ENCODE data around the gene EIF4E3. TPM values are rescaled to one million over a fixed set of nuclear protein-coding genes. Genes with fewer than 3 reads are reported as not detected.

EIF4E3 gene
- polyA plus RNA-seq, 1 of the 3 experiments (the other 2 are of a cell fraction): 0.67 TPM

DNA sequence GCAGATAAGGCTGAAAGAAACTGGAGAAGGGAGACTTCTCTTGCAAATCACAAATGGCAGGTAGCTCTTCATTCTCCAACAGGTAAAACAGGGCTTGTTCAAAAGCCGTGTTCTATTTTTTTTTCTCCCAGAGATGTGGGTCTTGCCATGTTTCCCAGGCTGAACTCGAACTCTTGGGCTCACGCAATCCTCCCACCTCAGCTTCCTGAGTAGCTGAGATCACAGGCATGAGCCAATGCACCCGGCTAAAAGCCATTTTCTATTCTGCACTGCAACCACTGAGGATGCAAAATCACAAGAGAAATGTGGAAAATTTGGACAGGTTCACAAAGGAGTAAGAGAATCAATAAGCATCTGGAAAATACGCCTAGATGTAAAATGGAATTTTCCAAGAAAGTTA lies 19.5 kb downstream of the EIF4E3 start:
- Histone ChIP-seq H3K9ac (no peak overlapping the region), H3K79me2 (ENCODE audit: insufficient read depth) (no peaks in the 10 kb centered on the region), H3K4me1 (ENCODE audit: control insufficient read depth in 1 of 2, insufficient read depth in 2 of 2, low read depth in 1 of 2, low read length in 1 of 2) (no peaks in the 10 kb centered on the region), H3K36me3 (replicated peaks in 1 of 2; ENCODE audit: control insufficient read depth in 1 of 2, insufficient read depth in 2 of 2, low read length in 1 of 2) (no peaks in the 10 kb centered on the region), H2AFZ (ENCODE audit: low read depth) (no peak overlapping the region), H4K20me1 (ENCODE audit: insufficient read depth) (no peaks in the 10 kb centered on the region), H3K27me3 (ENCODE audit: insufficient read depth) (no peaks in the 10 kb centered on the region), H3K4me3 (ENCODE audit: low read depth in 2 of 2, low read length in 1 of 2) (no peak overlapping the region), H3K4me2 (no peak overlapping the region), H3K9me2 (no peaks in the 10 kb centered on the region), H3K27ac (ENCODE audit: low read depth in 2 of 2, low read length in 1 of 2) (no peak overlapping the region), H3K9me3 (no peaks in the 10 kb centered on the region), H3F3A (replicated peaks; ENCODE audit: insufficient read depth) (no peaks in the 10 kb centered on the region)
- WGBS (ENCODE audit: low lambda C conversion rate): 75% methylated on average over 5 of the region's 5 CpGs
- ChIA-PET CTCF (interaction anchor here (0.6 kb wide), 1 partner anchor 153 kb away, joined by 4 read pairs; no protein-coding TSS in a partner anchor), POLR2A (no interaction called here)
- no peak for DNase-seq
- TF ChIP-seq JUND (IDR thresholded peaks at IDR 0.05) (no peak), EP300 (IDR thresholded peaks at IDR 0.05; ENCODE audit: borderline replicate concordance in 1 of 2, low read depth in 1 of 2, low read length in 1 of 2) (no peak), CHD2 (IDR thresholded peaks at IDR 0.05; ENCODE audit: low read length, partially characterized antibody) (no peak), SIN3A (IDR thresholded peaks at IDR 0.05; ENCODE audit: borderline replicate concordance, low read depth, low read length) (no peak)
- TF ChIP-seq, protein P1, sequence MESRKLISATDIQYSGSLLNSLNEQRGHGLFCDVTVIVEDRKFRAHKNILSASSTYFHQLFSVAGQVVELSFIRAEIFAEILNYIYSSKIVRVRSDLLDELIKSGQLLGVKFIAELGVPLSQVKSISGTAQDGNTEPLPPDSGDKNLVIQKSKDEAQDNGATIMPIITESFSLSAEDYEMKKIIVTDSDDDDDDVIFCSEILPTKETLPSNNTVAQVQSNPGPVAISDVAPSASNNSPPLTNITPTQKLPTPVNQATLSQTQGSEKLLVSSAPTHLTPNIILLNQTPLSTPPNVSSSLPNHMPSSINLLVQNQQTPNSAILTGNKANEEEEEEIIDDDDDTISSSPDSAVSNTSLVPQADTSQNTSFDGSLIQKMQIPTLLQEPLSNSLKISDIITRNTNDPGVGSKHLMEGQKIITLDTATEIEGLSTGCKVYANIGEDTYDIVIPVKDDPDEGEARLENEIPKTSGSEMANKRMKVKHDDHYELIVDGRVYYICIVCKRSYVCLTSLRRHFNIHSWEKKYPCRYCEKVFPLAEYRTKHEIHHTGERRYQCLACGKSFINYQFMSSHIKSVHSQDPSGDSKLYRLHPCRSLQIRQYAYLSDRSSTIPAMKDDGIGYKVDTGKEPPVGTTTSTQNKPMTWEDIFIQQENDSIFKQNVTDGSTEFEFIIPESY (IDR thresholded peaks at IDR 0.05; ENCODE audit: borderline replicate concordance, low read depth): no peak
- TF ChIP-seq, protein P2, sequence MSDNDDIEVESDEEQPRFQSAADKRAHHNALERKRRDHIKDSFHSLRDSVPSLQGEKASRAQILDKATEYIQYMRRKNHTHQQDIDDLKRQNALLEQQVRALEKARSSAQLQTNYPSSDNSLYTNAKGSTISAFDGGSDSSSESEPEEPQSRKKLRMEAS (IDR thresholded peaks at IDR 0.05; ENCODE audit: low read depth): no peak
- TF ChIP-seq, protein P3, sequence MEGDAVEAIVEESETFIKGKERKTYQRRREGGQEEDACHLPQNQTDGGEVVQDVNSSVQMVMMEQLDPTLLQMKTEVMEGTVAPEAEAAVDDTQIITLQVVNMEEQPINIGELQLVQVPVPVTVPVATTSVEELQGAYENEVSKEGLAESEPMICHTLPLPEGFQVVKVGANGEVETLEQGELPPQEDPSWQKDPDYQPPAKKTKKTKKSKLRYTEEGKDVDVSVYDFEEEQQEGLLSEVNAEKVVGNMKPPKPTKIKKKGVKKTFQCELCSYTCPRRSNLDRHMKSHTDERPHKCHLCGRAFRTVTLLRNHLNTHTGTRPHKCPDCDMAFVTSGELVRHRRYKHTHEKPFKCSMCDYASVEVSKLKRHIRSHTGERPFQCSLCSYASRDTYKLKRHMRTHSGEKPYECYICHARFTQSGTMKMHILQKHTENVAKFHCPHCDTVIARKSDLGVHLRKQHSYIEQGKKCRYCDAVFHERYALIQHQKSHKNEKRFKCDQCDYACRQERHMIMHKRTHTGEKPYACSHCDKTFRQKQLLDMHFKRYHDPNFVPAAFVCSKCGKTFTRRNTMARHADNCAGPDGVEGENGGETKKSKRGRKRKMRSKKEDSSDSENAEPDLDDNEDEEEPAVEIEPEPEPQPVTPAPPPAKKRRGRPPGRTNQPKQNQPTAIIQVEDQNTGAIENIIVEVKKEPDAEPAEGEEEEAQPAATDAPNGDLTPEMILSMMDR (IDR thresholded peaks at IDR 0.05): no peak
- TF ChIP-seq, protein P4, sequence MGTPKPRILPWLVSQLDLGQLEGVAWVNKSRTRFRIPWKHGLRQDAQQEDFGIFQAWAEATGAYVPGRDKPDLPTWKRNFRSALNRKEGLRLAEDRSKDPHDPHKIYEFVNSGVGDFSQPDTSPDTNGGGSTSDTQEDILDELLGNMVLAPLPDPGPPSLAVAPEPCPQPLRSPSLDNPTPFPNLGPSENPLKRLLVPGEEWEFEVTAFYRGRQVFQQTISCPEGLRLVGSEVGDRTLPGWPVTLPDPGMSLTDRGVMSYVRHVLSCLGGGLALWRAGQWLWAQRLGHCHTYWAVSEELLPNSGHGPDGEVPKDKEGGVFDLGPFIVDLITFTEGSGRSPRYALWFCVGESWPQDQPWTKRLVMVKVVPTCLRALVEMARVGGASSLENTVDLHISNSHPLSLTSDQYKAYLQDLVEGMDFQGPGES (IDR thresholded peaks at IDR 0.05; ENCODE audit: low read depth, low read length): no peak
- TF ChIP-seq, protein P5, sequence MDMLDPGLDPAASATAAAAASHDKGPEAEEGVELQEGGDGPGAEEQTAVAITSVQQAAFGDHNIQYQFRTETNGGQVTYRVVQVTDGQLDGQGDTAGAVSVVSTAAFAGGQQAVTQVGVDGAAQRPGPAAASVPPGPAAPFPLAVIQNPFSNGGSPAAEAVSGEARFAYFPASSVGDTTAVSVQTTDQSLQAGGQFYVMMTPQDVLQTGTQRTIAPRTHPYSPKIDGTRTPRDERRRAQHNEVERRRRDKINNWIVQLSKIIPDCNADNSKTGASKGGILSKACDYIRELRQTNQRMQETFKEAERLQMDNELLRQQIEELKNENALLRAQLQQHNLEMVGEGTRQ (IDR thresholded peaks at IDR 0.05; ENCODE audit: borderline replicate concordance, low read depth, low read length): no peak
- TF ChIP-seq, protein P6, sequence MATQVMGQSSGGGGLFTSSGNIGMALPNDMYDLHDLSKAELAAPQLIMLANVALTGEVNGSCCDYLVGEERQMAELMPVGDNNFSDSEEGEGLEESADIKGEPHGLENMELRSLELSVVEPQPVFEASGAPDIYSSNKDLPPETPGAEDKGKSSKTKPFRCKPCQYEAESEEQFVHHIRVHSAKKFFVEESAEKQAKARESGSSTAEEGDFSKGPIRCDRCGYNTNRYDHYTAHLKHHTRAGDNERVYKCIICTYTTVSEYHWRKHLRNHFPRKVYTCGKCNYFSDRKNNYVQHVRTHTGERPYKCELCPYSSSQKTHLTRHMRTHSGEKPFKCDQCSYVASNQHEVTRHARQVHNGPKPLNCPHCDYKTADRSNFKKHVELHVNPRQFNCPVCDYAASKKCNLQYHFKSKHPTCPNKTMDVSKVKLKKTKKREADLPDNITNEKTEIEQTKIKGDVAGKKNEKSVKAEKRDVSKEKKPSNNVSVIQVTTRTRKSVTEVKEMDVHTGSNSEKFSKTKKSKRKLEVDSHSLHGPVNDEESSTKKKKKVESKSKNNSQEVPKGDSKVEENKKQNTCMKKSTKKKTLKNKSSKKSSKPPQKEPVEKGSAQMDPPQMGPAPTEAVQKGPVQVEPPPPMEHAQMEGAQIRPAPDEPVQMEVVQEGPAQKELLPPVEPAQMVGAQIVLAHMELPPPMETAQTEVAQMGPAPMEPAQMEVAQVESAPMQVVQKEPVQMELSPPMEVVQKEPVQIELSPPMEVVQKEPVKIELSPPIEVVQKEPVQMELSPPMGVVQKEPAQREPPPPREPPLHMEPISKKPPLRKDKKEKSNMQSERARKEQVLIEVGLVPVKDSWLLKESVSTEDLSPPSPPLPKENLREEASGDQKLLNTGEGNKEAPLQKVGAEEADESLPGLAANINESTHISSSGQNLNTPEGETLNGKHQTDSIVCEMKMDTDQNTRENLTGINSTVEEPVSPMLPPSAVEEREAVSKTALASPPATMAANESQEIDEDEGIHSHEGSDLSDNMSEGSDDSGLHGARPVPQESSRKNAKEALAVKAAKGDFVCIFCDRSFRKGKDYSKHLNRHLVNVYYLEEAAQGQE (IDR thresholded peaks at IDR 0.05; ENCODE audit: low read depth, low read length): no peak

All from SK-N-SH (cell line).